HG03571 (cell line): ENCODE results near the gene TECPR2.

Experiments used
- ATAC-seq: cut with Tn5 transposase; IDR thresholded peaks from one replicate; pipeline ENCODE4 v1.9.1; 2021; ENCODE audit not compliant: unreplicated experiment

The TECPR2 gene

DNA sequence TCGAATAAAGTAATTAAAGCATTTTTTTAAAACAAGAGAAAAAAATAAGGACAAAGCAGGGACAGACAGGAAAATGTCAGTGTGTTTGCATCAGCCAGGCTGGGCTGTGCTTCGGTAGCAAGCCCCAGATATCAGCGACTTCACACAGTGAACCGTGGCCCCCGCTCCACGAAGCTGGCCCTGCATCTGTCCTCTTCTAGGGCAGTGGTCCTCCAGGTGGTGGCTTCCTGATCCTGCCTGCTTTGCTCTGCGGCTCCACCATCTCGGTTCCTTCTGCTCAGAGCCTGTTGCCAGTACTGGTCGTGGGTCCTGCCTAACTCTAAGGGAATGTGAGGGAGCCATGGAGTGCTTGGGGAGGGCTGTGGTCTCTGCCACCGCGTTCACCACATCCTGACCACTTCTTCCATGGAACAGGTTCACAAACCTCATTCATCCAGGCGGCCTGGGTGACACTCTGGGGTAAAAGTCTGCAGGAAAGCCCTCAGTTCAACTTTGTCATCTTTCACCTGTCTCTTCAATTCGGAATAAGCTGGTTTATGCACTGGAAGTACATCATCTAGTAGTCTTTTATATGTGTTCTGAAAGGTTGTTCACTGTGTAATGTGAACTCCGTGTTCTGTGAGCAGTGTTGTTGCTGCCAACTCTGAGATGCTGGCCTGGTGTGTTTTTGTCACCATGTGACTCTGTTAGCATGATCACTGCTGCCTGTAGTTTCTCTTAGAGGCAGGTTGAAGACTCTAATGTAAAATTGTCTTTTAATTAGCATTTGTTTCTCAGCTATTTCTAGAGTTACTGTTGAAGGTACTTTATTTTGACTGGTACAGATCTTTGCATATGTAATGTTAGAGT is 99.0 kb downstream of the TECPR2 start:
- no peak for ATAC-seq

DNA sequence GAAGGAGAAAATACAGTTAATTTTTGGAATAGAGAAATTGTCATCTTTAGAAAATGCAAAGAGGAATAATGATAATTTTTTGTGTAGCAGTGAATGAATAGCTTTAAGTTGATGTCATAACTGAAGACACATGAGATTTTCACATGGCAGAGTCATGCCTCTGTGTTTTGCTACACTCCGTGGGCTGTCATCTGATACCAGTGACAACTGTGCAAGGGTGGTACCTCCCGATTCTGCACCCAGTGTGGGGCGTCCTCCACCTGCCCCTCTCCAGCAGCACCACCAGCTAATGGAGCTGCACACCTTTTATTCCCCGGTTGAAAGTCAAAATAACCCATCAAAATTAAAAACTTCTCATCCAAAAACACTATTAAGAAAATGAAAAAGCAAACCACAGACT is 99.7 kb downstream of the TECPR2 start:
- no peak for ATAC-seq

DNA sequence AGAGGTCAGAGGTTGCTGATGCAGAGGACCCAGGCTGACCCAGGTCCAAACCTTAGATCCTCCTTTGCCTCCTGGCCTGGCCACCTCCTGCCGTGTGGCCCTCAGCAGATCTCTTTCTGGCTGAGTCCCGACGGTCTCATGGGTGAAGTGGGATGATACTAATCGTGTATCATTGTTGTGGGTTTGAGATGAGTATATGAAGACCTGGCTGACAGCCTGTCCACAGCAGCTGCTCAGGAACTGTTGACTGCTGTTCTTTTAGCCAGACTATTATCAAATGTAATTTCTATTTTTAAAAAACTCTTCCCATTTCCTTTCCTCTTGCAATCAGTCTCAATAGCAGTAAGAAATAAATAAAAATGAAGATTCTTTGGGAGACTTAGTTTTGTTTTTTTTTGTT is 101.3 kb downstream of the TECPR2 start:
- no peak for ATAC-seq

DNA sequence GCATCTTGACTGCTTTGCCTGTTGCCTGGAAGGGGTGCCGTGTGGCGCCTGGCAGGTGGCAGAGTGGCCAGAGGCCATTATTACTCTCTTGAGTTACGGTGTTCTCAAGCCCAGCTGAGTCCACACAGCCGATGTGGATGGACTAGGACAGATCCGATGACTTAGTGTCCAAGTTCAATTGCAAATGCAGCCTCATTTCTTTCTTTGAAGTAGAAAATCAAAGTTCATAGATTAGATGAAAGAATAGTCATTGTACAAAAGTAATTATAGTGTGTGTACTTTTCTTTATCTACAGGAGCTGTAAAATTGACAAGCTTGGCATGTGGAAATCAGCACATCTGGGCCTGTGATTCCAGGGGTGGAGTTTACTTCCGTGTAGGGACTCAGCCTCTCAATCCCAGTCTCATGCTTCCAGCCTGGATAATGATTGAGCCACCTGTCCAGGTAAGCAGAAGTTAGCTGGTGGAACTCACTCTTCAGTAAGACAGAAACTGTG is 102.2 kb downstream of the TECPR2 start:
- ATAC-seq: no peak

DNA sequence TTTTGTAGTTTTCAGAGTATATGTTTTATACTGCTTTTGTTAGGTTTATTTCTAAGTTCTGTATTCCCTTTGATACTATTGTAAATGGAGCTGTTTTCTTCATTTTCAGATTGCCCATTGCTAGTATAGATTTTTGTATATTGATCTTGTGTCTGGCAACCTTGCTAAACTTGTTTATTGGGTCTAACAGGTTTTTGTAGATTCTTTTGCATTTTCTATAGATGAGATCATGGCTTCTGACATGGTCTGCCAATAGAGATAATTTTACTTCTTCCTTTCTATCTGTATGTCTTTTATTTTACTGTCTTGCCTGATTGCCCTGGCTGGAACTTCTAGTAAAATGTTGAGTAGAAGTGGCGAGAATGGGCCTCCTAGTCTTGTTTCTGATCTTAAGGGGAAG is 106.5 kb downstream of the TECPR2 start:
- no peak for ATAC-seq

DNA sequence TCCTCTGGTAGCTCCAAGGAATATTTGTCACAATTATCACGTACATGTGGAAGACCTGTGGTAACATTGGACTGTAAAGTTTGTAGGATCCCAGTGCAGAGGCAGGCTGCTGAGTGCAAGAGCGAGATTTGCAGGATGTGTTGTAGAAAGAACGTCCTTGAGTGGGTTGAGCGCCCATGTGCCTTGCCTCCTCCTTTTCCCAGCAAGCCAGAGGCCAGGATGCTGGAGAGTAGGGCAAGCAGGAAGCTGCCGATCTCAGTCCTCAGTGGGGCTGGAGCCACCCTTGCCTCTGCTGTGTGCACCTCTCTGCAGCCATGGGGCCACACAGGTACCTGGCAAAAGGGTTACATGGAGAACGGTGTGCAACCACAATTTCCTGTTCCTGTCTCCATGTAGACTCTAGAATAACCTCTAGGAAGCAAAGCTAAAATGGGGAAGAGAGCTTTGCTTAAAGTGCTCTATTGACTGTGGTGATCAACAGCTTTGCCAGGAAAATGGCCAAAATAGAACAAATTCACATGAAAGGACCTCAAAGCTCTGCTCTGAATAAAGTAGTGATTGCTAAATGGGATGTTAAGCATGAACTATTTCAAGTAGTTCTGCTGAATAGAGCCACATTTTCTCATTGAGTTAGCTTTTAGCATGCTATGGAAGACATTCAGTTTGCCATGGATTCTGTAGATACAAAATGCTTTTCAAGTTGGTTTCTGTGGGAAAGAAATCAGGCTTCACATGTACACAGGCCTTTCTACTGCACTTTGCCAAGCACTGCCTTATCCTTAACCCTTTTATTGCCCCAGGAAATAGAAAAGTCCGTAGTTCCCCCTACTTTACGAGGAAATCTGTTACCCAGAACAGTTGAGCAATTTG is 109.4 kb downstream of the TECPR2 start:
- no peak for ATAC-seq

DNA sequence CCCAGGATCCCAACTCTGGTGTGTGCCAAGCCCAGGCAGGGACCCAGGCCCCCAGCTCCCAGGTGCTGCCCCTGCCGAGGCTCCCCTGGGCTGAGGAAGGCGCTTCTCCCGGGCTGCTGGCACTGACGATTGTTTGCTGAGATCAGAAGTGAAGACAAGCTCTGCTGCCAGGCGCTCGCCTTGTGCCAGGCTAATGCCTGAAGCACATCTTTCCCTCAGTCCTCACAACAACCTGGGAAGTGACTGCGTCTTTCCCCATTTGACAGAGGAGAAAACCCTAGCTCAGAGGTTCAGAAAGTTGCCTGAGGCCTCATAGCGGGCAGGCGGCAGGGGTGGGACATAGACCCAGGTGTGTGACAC is 110.0 kb downstream of the TECPR2 start:
- no peak for ATAC-seq

DNA sequence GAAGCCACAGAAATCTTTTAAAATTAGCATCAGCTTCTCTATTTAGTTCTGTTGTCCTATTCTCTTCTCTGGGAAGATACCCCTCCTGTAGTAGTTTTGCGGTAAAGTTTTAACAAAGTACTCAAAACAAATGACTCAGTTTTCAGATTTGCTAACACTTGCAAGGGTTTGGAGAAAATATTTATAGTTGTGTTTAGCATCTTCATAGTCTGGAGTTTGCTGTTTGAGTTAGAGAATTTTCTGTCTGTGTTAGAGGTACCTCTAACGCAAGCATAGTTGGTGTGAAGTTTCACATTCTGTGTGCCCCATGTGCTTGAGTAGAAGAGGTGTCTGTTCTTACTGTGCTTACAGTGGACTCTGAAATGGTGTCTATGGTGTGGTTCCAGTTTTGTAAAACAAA is 110.8 kb downstream of the TECPR2 start:
- ATAC-seq: no peak

DNA sequence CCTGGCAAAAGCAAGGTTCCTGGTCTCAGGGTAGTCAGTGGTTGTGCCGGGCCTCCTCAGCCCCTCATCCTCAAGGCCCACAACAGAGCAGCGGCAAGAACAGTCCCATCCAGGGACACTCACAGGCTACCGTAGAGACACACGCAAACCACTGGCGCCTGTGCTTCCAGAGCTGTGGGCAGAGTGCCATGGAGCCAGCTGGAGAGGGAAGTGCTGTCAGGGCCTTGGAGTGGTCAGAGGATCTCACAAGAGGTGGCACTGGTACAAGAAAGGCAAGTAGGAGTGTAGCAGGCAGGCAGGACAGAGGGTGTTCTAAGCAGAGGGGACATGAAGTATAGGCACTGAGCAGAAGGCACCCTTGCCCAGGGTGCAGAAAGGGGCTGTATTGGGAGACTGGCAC is 112.2 kb downstream of the TECPR2 start:
- no peak for ATAC-seq

DNA sequence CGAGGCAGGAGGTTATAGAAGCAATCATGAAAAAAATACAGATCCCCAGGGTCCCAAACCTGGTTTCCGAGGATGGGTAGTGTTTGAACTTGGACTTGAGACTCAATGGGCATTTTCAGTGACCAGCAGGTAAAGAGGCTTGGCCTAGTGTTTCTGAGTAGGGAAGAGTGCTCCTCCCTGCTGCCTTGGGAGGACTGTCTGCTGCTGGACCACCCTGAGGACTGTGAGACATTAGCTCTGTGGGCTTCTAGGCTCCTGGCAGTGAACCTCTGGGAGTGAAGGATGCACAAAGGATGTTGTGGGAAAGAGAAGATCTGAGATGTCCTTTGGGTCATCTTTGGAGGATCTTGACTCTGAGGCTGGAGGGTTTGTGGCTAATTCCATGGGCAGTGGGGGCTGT is 116.4 kb downstream of the TECPR2 start:
- ATAC-seq: no peak

DNA sequence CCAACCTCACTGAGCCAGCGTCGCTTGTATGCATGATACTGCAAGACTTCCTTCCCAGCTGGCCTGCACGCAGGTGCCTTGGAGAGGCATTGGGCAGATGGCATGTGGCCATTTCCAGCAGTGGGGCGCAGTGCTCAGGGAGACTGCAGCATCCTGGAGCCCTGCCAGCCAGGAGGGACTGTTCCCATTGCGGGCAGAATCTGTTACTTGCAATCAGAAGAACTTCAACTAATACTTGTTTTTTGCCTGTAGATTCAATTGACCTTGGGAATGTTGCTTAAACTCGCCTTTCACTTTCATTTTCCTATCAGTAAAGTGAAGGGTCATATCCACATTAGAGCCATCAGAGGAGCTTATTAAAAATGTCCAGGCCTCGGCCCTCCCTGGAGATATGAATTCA is 117.0 kb downstream of the TECPR2 start:
- no peak for ATAC-seq

DNA sequence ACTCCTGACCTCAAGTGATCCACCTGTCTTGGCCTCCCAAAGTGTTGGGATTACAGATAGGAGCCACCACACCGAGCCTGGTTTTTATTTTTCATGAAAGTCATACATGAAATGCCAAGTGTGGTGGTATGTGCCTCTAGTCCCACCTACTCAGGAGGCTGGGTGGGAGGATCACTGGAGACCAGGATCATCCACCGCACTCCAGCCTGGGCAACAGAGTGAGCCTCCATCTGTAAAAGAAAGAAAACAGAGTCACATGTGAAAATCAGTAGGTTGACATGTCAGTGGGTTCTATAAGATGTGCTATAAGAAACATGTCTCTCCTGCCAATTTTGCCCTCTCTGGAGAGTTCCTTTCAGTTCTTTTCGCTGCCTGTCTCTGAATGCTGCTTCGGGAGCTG is 118.6 kb downstream of the TECPR2 start:
- ATAC-seq: no peak

DNA sequence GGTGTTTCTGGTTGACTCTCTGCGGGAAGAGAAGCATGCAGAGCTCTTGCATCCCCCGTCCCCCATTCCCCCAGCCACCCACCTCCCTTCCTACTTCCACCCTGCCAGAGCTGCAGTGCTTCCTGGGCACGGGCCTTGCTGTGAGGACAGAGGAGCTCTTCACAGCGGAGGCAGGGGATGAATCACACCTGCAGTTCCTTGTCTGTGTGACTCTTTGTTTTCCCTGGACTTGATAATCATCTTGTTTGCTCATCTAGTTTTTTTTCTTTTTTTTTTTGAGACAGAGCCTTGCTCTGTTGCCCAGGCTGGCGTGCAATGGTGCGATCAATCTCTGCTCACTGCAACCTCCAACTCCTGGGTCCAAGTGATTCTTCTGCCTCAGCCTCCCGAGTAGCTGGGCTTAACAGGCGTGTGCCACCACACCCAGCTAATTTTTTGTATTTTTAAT is 119.1 kb downstream of the TECPR2 start:
- no peak for ATAC-seq

DNA sequence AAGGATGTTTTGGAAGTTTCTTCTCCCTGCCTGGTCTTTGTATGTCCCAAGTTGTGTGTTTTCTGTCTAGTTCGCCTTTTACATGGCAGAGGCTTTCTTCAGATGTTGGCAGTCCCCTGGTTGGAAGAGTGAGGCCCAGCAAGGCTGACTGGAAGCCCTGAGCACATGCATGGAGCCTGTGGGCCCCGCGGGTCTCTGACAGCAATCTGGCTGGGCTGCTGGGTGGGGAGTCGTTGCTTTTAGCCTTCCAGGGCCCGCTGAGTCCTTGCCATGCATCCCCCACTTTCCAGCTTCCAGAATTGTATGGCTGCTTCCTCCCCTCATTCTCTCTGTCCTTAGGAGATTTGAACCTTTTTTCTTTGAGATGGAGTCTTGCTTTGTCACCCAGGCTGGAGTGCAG is 121.6 kb downstream of the TECPR2 start:
- ATAC-seq: no peak

DNA sequence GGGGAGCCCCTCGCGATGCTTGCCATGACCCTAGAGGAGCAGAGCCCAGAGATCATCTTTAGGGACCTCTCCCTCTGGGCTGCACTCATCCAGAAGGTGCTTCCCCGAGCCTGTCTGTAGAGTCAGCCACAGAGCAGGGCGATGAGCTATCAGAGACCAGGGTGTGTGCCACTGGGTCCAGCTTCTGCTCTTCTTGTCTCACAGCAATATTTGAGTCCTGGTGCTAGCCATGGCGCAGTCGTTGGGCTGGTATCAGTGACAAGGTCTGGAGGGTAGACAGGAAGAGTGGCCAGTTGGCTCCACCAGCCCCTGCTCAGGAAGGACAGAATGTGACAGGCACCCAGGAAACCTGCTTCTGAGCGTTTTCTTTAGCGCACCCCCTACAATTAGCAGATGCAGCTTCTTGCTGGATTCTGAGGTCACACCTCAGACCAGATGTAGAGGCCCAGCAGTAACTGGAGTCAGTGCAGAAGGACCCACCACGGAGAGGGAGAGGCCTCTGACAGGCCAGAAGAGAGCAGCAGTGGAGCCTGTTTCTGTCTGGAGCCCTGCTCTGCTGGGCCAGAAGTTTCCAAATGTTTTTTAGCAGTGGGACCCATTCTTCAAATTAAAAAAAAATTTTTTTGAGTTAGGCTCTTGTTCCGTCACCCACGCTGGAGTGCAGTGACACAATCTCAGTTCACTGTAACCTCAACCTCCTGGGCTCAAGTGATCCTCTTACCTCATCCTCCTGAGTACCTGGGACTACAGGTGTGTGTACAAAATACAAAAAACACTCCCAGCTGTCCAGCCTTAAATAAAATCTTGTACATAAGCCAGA is 123.2 kb downstream of the TECPR2 start:
- no peak for ATAC-seq

DNA sequence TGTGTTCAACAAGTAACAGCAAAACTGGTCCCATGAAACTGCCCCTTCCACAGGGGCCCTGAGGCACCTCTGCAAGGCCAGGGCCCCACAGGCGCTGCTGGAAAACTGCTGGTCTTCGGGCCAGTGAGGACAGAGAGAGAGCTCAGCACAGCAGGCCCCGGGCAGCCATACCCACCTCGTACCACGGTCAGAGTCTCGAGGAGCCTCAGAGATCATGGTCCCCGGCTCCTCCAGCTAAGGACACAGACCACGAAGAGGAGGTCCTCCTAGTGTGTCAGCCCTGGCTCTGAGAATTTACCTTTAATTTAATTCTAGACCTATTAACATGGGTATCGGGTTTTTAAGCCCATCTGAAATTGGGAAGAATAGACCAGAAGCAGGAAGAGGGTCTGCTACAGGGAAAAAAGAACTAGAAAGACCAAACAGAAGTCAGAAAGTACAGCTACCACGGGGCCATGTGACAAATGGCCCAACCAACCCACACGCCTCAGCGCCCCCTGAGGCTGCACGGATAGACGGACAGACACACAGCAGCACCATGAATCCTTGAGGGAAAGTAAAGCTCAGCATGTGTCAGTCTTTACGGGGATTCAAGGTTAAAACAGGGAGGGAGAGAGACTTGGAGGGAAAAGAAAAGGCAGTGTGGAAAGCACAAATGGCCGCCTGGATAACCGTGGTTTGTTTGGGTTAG is 123.9 kb downstream of the TECPR2 start:
- no peak for ATAC-seq

DNA sequence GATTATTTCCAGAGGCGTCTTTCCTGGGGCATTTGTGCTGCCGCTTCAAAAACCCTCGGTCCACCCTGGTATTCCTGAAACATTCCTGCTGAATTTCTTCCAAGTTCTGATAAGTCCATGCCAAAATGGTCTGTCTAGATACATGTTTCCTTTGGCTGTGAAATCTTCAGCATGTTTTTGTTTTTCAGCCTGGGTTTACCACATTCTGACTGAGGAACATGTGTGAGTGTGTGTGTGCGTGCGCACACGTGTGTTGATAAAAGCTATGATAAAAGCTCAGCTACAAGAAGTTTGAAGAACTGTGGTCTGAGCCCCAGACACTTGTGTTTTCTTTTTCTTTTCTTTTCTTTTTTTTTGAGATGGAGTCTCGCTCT is 124.5 kb downstream of the TECPR2 start:
- ATAC-seq: no peak

DNA sequence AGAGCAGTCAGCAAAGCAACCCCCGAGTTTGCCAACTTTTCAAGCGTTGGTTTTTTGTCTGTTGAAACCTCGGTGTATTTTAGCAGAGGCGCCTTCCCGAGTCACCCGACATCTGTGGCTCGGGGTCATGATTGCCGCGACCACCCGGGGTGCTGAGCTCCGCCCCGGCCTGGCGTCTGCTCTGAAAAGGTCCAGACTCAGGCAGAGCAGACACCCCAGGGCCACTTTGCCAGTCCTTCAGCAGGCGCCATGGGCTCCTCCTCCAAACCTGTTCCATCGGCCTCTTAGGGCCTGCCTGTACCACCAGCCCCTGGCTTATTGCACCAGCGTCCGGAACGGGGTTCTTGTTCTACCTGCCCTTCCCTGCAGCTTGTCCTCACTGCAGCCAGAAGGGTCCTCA is 127.7 kb downstream of the TECPR2 start:
- no peak for ATAC-seq

DNA sequence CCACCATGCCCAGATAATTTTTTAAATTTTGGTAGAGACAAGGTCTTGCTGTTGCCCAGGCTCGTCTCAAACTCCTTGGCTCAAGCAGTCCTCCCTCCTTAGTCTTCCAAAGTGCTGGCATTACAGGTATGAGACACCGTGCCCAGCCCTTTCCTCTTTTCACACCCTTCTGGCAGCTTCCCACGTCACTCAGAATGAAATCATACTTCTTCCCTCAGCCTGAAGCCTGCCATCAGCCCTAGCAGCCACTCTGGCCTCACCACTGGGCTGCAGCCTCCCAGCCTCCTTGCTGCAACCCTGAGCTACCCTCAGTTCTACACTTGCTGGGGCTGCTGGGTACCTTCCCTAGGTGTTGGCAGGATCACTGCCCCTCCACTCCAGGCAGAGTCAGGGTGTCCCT is 128.6 kb downstream of the TECPR2 start:
- no peak for ATAC-seq

DNA sequence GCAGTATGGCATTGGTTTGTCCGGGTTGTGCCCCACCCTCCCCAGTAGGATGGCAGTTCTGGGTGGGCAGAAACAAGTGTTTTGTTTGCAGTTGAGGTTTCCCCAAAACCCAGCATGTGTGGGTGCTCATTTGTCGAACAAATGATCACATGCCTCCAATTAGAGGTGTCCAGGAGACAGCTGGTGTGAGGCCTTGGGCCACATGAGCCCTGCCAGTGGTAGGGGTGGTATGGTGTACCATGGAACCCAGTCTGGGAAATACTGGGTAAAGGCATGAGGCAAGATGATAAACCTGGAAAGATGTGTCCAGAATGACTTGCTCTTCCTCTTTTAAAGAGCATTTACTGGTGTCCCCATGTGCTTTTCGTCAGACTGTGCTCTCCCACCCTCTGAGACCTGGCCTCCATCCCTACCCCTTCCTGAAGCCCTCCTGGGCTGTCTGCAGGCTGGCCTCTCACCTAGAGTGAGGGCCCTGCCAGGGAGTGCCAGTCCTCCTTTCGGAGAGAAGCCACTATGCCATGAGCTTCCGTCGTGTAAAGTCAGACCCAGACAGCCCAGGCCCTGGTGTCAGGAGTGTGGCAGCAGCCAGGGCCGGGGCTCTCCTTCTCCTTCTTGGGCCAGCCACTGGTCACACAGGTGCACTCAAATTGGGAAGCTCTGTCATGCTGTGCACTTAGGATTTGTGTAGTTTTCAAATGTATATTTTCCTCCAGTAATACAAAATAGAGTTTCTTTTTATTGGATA is 129.2 kb downstream of the TECPR2 start:
- no peak for ATAC-seq
